GM12873 (cell line): ENCODE measurements around the gene RSAD1.

ENCODE experiments used
- TF ChIP-seq, protein P1 (sequence below): IDR thresholded peaks from 2 replicates; pipeline ENCODE4 v1.5.1; 2012; ENCODE audit warnings: low read depth, mild to moderate bottlenecking, moderate library complexity, low read length, control low read depth; ENCODE audit not compliant: insufficient read depth; ENCODE audit errors: missing control alignments

RSAD1 gene

DNA sequence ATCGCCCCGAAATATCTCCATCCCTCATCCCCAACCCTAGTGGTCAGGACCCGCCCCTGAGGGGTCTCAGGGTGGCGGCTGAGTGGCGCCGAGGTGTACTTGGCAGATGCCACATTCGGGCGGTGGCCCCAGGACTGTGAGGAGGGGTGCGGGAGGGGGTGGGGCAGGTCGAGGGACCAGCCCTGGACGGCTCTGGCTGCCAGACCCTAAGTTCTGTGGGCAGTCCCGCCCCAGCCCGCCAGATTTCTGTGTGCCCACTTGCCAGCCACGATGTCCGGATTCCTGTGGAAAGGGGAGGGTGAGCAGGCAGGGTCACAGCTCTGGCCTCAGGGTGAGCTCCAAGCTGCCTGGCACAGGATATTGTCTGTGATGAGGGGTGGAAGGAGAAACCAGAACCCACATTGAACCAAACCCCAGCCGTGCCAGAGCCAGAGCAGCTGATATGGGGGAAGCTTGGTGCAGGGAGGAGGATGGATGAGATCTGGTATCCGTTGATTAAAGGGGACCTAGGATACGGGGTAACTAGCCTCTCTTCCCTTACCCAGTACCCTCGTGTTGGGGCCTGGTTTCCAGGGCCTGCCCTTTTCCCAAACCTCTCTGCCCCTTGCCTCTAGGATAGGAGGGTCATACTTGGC is 8.9 kb upstream of the RSAD1 start:
- TF ChIP-seq, protein P1, sequence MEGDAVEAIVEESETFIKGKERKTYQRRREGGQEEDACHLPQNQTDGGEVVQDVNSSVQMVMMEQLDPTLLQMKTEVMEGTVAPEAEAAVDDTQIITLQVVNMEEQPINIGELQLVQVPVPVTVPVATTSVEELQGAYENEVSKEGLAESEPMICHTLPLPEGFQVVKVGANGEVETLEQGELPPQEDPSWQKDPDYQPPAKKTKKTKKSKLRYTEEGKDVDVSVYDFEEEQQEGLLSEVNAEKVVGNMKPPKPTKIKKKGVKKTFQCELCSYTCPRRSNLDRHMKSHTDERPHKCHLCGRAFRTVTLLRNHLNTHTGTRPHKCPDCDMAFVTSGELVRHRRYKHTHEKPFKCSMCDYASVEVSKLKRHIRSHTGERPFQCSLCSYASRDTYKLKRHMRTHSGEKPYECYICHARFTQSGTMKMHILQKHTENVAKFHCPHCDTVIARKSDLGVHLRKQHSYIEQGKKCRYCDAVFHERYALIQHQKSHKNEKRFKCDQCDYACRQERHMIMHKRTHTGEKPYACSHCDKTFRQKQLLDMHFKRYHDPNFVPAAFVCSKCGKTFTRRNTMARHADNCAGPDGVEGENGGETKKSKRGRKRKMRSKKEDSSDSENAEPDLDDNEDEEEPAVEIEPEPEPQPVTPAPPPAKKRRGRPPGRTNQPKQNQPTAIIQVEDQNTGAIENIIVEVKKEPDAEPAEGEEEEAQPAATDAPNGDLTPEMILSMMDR, result no peak

DNA sequence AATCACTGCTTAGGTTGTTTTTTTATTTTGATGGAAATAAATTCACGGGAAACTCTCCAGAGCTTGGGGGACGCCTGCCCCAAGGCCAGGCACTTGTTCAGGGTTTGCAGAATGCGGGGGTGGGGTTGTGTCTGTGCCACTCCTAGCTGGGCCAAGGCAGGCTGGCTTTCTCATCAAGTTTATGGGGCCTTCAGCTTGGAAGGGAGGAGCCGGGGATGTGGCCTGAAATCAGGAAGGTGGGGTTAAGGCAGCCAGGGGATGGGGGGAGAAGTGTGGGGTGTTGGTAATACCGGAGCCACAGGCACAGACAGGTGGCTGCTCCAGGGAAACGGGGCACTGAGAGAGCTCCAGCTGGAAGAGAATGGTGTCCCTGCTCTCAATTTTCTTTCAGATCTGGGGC is 8.2 kb upstream of the RSAD1 start:
- TF ChIP-seq, protein P1, result no peak

DNA sequence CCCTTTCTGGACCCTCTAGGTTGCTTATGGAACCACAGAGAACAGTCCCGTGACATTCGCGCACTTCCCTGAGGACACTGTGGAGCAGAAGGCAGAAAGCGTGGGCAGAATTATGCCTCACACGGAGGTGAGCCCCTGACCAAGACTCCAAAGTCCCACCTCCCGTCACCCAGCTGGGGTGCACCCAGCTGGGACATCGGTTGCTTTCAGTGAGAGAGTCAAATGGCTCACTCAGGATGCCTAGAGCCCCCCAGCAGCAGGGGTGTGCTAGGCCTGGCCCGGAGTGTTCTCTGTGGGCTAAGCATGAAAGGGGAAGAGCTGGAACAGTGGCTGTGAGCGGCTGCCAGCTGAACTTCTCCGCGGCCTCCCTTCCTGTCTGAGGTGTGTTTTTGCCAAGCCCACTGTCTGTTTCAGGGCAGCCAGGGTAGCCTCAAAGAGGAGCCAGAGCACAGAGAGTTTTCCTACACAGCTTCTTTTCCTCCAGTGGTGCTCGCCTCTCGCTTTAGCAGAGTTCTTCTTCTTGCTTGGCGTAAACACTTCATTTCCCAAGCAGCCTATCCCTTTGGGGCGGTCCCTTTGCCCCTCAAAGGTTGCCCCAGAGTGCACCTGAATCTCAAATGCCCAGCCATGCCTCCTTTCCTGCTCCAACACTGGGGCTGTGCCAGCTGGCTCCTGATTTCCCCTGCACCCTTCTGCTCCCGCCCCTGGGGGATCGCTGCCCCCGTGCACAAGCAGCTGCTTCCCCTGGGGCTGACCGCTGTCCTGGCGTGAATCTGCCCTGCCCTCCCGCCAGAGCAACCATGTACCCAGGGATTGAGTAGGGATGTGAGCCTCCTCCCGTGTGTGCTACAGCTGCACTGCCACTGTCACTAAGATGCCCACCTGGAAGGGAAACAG is 7.4 kb upstream of the RSAD1 start:
- TF ChIP-seq, protein P1, result no peak

DNA sequence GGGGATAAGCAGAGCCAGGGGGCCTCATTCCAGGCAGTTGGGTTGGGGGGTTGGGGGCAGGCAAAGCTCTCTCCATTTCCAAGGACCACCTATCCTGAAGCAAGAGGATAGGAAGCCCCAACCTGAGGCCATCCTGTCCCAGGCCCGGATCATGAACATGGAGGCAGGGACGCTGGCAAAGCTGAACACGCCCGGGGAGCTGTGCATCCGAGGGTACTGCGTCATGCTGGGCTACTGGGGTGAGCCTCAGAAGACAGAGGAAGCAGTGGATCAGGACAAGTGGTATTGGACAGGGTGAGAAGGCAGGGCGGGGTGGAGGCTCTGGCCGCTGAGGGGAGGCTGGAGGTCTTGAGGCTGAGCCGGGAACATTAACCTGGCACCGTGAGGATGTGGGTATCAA is 6.4 kb upstream of the RSAD1 start:
- TF ChIP-seq, protein P1, result no peak

DNA sequence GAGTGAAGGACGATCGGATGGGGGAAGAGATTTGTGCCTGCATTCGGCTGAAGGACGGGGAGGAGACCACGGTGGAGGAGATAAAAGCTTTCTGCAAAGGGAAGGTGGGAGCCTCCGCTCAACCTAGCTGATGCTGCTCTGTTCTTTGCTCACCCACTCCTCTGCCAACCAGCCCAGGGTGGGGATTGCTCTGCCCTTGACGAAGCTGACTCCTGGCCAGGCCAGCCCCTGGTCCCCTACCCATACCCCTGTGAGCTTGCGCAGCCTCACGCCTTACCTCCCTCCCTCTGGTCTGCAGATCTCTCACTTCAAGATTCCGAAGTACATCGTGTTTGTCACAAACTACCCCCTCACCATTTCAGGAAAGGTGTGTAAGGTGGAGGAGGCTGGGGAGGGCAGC is 4.8 kb upstream of the RSAD1 start:
- TF ChIP-seq, protein P1, result no peak

DNA sequence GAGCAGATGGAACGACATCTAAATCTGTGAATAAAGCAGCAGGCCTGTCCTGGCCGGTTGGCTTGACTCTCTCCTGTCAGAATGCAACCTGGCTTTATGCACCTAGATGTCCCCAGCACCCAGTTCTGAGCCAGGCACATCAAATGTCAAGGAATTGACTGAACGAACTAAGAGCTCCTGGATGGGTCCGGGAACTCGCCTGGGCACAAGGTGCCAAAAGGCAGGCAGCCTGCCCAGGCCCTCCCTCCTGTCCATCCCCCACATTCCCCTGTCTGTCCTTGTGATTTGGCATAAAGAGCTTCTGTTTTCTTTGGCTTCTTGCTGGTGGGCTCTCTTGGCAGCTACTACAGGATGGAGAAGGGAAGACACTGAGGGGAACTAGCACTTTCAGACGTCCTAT is 4.1 kb upstream of the RSAD1 start:
- TF ChIP-seq, protein P1, result no peak

DNA sequence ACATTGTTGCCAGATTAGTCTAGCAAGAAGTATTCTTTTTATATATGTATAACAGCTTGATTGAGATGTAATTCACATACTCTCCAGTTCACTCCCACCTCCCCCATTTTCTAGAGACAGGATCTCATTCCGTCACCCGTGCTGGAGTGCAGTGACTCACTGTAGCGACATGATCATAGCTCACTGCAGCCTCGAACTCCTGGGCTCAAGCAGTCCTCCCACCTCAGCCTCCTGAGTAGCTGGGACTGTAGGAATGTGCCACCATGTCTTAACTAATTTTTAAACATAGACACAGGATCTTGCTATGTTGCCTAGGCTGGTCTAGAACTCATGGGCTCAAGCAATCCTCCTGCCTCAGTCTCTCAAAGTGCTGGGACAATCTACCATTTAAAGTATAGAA is 3.3 kb upstream of the RSAD1 start:
- TF ChIP-seq, protein P1, result no peak
